ENCODE measurements around the gene GCNT2.

- TF ChIP-seq, protein P1, sequence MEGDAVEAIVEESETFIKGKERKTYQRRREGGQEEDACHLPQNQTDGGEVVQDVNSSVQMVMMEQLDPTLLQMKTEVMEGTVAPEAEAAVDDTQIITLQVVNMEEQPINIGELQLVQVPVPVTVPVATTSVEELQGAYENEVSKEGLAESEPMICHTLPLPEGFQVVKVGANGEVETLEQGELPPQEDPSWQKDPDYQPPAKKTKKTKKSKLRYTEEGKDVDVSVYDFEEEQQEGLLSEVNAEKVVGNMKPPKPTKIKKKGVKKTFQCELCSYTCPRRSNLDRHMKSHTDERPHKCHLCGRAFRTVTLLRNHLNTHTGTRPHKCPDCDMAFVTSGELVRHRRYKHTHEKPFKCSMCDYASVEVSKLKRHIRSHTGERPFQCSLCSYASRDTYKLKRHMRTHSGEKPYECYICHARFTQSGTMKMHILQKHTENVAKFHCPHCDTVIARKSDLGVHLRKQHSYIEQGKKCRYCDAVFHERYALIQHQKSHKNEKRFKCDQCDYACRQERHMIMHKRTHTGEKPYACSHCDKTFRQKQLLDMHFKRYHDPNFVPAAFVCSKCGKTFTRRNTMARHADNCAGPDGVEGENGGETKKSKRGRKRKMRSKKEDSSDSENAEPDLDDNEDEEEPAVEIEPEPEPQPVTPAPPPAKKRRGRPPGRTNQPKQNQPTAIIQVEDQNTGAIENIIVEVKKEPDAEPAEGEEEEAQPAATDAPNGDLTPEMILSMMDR (IDR thresholded peaks at IDR 0.05) = no peak
- TF ChIP-seq POLR2A (IDR thresholded peaks at IDR 0.05) (no peak), EP300 (IDR thresholded peaks at IDR 0.05) (no peak)
Measured at GRCh38 chr6:10479939-10480700, 41.0 kb upstream of the GCNT2 start.

All from gastroesophageal sphincter (tissue), 3 donors.